ENCODE results near the gene TDRD9. TPM values are rescaled to one million over a fixed set of nuclear protein-coding genes. Genes with fewer than 3 reads are reported as not detected.
"Not testable (repeated sequence)": the region's sequence is repeated elsewhere in the genome, so short reads cannot be mapped to it uniquely, and the experiment has no call there.

TDRD9 gene
- total RNA-seq, 2 experiments from 2014 or later = 1.1 to 1.2 TPM

- H3K9me3 Mint-ChIP-seq (ENCODE audit: low read depth) = no peaks in the 10 kb centered on the region
- peaks cover 43% of the 10 kb centered on the region for H3K27me3 Mint-ChIP-seq
- DNase-seq (no peak), ATAC-seq (no peak)
- H3K4me3 Mint-ChIP-seq = no peak overlapping the region
- CTCF ChIA-PET = no interaction called here
- H3K27ac Mint-ChIP-seq = no peak overlapping the region
- H3K4me1 Mint-ChIP-seq = no peaks in the 10 kb centered on the region
- no peaks in the 10 kb centered on the region for H3K36me3 Mint-ChIP-seq
Measured at GRCh38 chr14:103949131-103949790, 21.0 kb downstream of the TDRD9 start.

- no peak for DNase-seq
Measured at GRCh38 chr14:103960457-103961055, 32.3 kb downstream of the TDRD9 start.

GRCh38 chr14:103961928-103962578 is 33.8 kb downstream of the TDRD9 start:
- DNase-seq = no peak
- Mint-ChIP-seq H3K9me3 (ENCODE audit: low read depth) (no peaks in the 10 kb centered on the region), H3K27me3 (peaks cover 15% of the 10 kb centered on the region), H3K4me3 (no peak overlapping the region), H3K27ac (no peak overlapping the region), H3K36me3 (no peaks in the 10 kb centered on the region), H3K4me1 (no peaks in the 10 kb centered on the region)
- no peak for ATAC-seq
- CTCF ChIA-PET = no interaction called here

More at GRCh38 chr14:103960457-103961055, 32.3 kb downstream of the TDRD9 start:
- H3K27ac Mint-ChIP-seq = no peak overlapping the region
- H3K36me3 Mint-ChIP-seq = no peaks in the 10 kb centered on the region
- no peaks in the 10 kb centered on the region for H3K9me3 Mint-ChIP-seq (ENCODE audit: low read depth)
- CTCF ChIA-PET = no interaction called here
- H3K4me1 Mint-ChIP-seq = no peaks in the 10 kb centered on the region
- peaks cover 9% of the 10 kb centered on the region for H3K27me3 Mint-ChIP-seq
- ATAC-seq = no peak
- no peak overlapping the region for H3K4me3 Mint-ChIP-seq

GRCh38 chr14:103966631-103967030 is 38.4 kb downstream of the TDRD9 start:
- Mint-ChIP-seq H3K27ac (no peak overlapping the region), H3K27me3 (peaks cover 23% of the 10 kb centered on the region), H3K4me3 (no peak overlapping the region), H3K36me3 (no peaks in the 10 kb centered on the region), H3K9me3 (ENCODE audit: low read depth) (no peaks in the 10 kb centered on the region), H3K4me1 (no peaks in the 10 kb centered on the region)
- no peak for DNase-seq
- CTCF ChIA-PET = no interaction called here
- no peak for ATAC-seq

GRCh38 chr14:103969961-103970360 is 41.7 kb downstream of the TDRD9 start:
- CTCF ChIA-PET = no interaction called here
- ATAC-seq (no peak), DNase-seq (no peak)
- H3K27me3 Mint-ChIP-seq = peaks cover 25% of the 10 kb centered on the region
- no peak overlapping the region for H3K4me3 Mint-ChIP-seq
- no peak overlapping the region for H3K27ac Mint-ChIP-seq
- H3K4me1 Mint-ChIP-seq = no peaks in the 10 kb centered on the region
- no peaks in the 10 kb centered on the region for H3K9me3 Mint-ChIP-seq (ENCODE audit: low read depth)
- no peaks in the 10 kb centered on the region for H3K36me3 Mint-ChIP-seq

- Mint-ChIP-seq H3K9me3 (ENCODE audit: low read depth) (no peaks in the 10 kb centered on the region), H3K4me1 (no peaks in the 10 kb centered on the region), H3K36me3 (no peaks in the 10 kb centered on the region), H3K27ac (no peak overlapping the region), H3K4me3 (no peak overlapping the region), H3K27me3 (peaks cover 22% of the 10 kb centered on the region)
- CTCF ChIA-PET = no interaction called here
- ATAC-seq = no peak
- no peak for DNase-seq
Measured at GRCh38 chr14:103973354-103973753, 45.1 kb downstream of the TDRD9 start.

- Mint-ChIP-seq H3K27ac (no peak overlapping the region), H3K36me3 (no peaks in the 10 kb centered on the region), H3K4me3 (no peak overlapping the region), H3K9me3 (ENCODE audit: low read depth) (no peaks in the 10 kb centered on the region), H3K4me1 (no peaks in the 10 kb centered on the region), H3K27me3 (peaks cover 22% of the 10 kb centered on the region)
- DNase-seq = no peak
- CTCF ChIA-PET = interaction anchor here (1.0 kb wide), 1 partner anchor 31 kb away, joined by 4 read pairs; no protein-coding TSS in a partner anchor
- no peak for ATAC-seq
Measured at GRCh38 chr14:103974575-103974974, 46.3 kb downstream of the TDRD9 start.

GRCh38 chr14:103980623-103981238 is 52.5 kb downstream of the TDRD9 start:
- ATAC-seq; H3K36me3 Mint-ChIP-seq; DNase-seq; H3K4me1 Mint-ChIP-seq; H3K4me3 Mint-ChIP-seq; H3K27ac Mint-ChIP-seq; H3K9me3 Mint-ChIP-seq (ENCODE audit: low read depth): not testable (repeated sequence)
- CTCF ChIA-PET = interaction anchor here (1.4 to 2.5 kb wide), 4 partner anchors 71 to 174 kb away, joined by 3 to 10 read pairs (median 4); no protein-coding TSS in a partner anchor
- H3K27me3 Mint-ChIP-seq = peaks cover 21% of the 10 kb centered on the region

- Mint-ChIP-seq H3K9me3 (ENCODE audit: low read depth) (peaks cover 2% of the 10 kb centered on the region), H3K4me1 (no peaks in the 10 kb centered on the region), H3K27me3 (peaks cover 31% of the 10 kb centered on the region), H3K36me3 (no peaks in the 10 kb centered on the region), H3K4me3 (no peak overlapping the region), H3K27ac (no peak overlapping the region)
- ATAC-seq (no peak), DNase-seq (no peak)
- CTCF ChIA-PET = no interaction called here
Measured at GRCh38 chr14:103984196-103984595, 55.9 kb downstream of the TDRD9 start.

- no peak overlapping the region for H3K27ac Mint-ChIP-seq
- H3K4me3 Mint-ChIP-seq = no peak overlapping the region
- DNase-seq = no peak
- peaks cover 43% of the 10 kb centered on the region for H3K27me3 Mint-ChIP-seq
- H3K4me1 Mint-ChIP-seq = no peaks in the 10 kb centered on the region
- no peak for ATAC-seq
- H3K36me3 Mint-ChIP-seq = no peaks in the 10 kb centered on the region
- peaks cover 3% of the 10 kb centered on the region for H3K9me3 Mint-ChIP-seq (ENCODE audit: low read depth)
- CTCF ChIA-PET = interaction anchor here (1.6 kb wide), 1 partner anchor 12 kb away, joined by 4 read pairs; no protein-coding TSS in a partner anchor
Measured at GRCh38 chr14:103989034-103989433, 60.8 kb downstream of the TDRD9 start.

- no peaks in the 10 kb centered on the region for H3K4me1 Mint-ChIP-seq
- ATAC-seq (no peak), DNase-seq (no peak)
- H3K4me3 Mint-ChIP-seq = no peak overlapping the region
- H3K27ac Mint-ChIP-seq = no peak overlapping the region
- H3K9me3 Mint-ChIP-seq (ENCODE audit: low read depth) = peaks cover 3% of the 10 kb centered on the region
- no peaks in the 10 kb centered on the region for H3K36me3 Mint-ChIP-seq
- CTCF ChIA-PET = interaction anchor here (1.6 kb wide), 1 partner anchor 11 kb away, joined by 4 read pairs; no protein-coding TSS in a partner anchor
- peaks cover 45% of the 10 kb centered on the region for H3K27me3 Mint-ChIP-seq
Measured at GRCh38 chr14:103989964-103990363, 61.7 kb downstream of the TDRD9 start.

- CTCF ChIA-PET = interaction anchor here (1.8 kb wide), 1 partner anchor 186 kb away, joined by 4 read pairs; no protein-coding TSS in a partner anchor
- no peak overlapping the region for H3K27ac Mint-ChIP-seq
- no peaks in the 10 kb centered on the region for H3K36me3 Mint-ChIP-seq
- H3K4me3 Mint-ChIP-seq = no peak overlapping the region
- ATAC-seq = no peak
- H3K9me3 Mint-ChIP-seq (ENCODE audit: low read depth) = no peaks in the 10 kb centered on the region
- no peak for DNase-seq
- H3K4me1 Mint-ChIP-seq = peaks cover 2% of the 10 kb centered on the region
- peaks cover 22% of the 10 kb centered on the region for H3K27me3 Mint-ChIP-seq
Measured at GRCh38 chr14:103994535-103995184, 66.4 kb downstream of the TDRD9 start.

- ATAC-seq (no peak), DNase-seq (no peak)
- H3K27ac Mint-ChIP-seq = no peak overlapping the region
- H3K27me3 Mint-ChIP-seq = peaks cover 15% of the 10 kb centered on the region
- H3K36me3 Mint-ChIP-seq = no peaks in the 10 kb centered on the region
- CTCF ChIA-PET = no interaction called here
- H3K9me3 Mint-ChIP-seq (ENCODE audit: low read depth) = no peaks in the 10 kb centered on the region
- H3K4me3 Mint-ChIP-seq = no peak overlapping the region
- H3K4me1 Mint-ChIP-seq = peaks cover 2% of the 10 kb centered on the region
Measured at GRCh38 chr14:103995876-103996275, 67.6 kb downstream of the TDRD9 start.

Measured in activated CD8-positive, alpha-beta memory T cell treated with anti-CD3 and anti-CD28 coated beads, Interleukin-2, amount 10 ng/mL, durations not matched to agents 7 days and 5 days (primary cell).